ENCODE results near the gene IL20RA.

The IL20RA gene

GRCh38 chr6:137036566-137037300, 8.0 kb downstream of the IL20RA start:
- DNase-seq (ENCODE audit: low spot score in 2 of 2) (no peak), ATAC-seq (replicated peaks; ENCODE audit: extremely low read depth, poor library complexity, severe bottlenecking) (no peak)
- H3K27ac Mint-ChIP-seq (ENCODE audit: low read depth): no peak overlapping the region
- H3K27me3 Mint-ChIP-seq: peaks cover 92% of the 10 kb centered on the region
- H3K9me3 Mint-ChIP-seq: no peaks in the 10 kb centered on the region
- peaks cover 25% of the 10 kb centered on the region for H3K4me1 Mint-ChIP-seq
- peaks cover 5% of the 10 kb centered on the region for H3K36me3 Mint-ChIP-seq (ENCODE audit: insufficient read depth)
- H3K4me3 Mint-ChIP-seq: no peak overlapping the region

GRCh38 chr6:137033828-137034227, 10.9 kb downstream of the IL20RA start:
- peak overlapping the region; percentile 63 for H3K4me3 Mint-ChIP-seq
- H3K27me3 Mint-ChIP-seq: peaks cover 92% of the 10 kb centered on the region
- H3K27ac Mint-ChIP-seq (ENCODE audit: low read depth): peak overlapping the region; percentile 68
- DNase-seq (ENCODE audit: low spot score in 2 of 2) (peak in 1 of 2 donors; percentile 66), ATAC-seq (replicated peaks; ENCODE audit: extremely low read depth, poor library complexity, severe bottlenecking) (peak; percentile 100)
- no peaks in the 10 kb centered on the region for H3K9me3 Mint-ChIP-seq
- peaks cover 6% of the 10 kb centered on the region for H3K36me3 Mint-ChIP-seq (ENCODE audit: insufficient read depth)
- H3K4me1 Mint-ChIP-seq: peaks cover 25% of the 10 kb centered on the region

- H3K4me3 Mint-ChIP-seq: no peak overlapping the region
- DNase-seq (ENCODE audit: low spot score in 2 of 2) (no peak), ATAC-seq (replicated peaks; ENCODE audit: extremely low read depth, poor library complexity, severe bottlenecking) (no peak)
- H3K36me3 Mint-ChIP-seq (ENCODE audit: insufficient read depth): peaks cover 8% of the 10 kb centered on the region
- H3K27me3 Mint-ChIP-seq: peaks cover 92% of the 10 kb centered on the region
- H3K27ac Mint-ChIP-seq (ENCODE audit: low read depth): no peak overlapping the region
- no peaks in the 10 kb centered on the region for H3K9me3 Mint-ChIP-seq
- peaks cover 19% of the 10 kb centered on the region for H3K4me1 Mint-ChIP-seq
Observed at GRCh38 chr6:137031122-137031521, 13.6 kb downstream of the IL20RA start.

GRCh38 chr6:137028912-137029311, 15.9 kb downstream of the IL20RA start:
- Mint-ChIP-seq H3K36me3 (ENCODE audit: insufficient read depth) (peaks cover 6% of the 10 kb centered on the region), H3K27ac (ENCODE audit: low read depth) (no peak overlapping the region), H3K27me3 (peaks cover 91% of the 10 kb centered on the region), H3K4me1 (peaks cover 14% of the 10 kb centered on the region), H3K4me3 (no peak overlapping the region), H3K9me3 (no peaks in the 10 kb centered on the region)
- DNase-seq (ENCODE audit: low spot score in 2 of 2) (no peak), ATAC-seq (replicated peaks; ENCODE audit: extremely low read depth, poor library complexity, severe bottlenecking) (no peak)

GRCh38 chr6:137025786-137026730, 18.7 kb downstream of the IL20RA start:
- Mint-ChIP-seq H3K4me1 (no peaks in the 10 kb centered on the region), H3K9me3 (no peaks in the 10 kb centered on the region), H3K27me3 (peaks cover 90% of the 10 kb centered on the region), H3K36me3 (ENCODE audit: insufficient read depth) (peaks cover 2% of the 10 kb centered on the region), H3K27ac (ENCODE audit: low read depth) (no peak overlapping the region), H3K4me3 (no peak overlapping the region)
- no peak for DNase-seq (ENCODE audit: low spot score in 2 of 2)
- ATAC-seq (replicated peaks; ENCODE audit: extremely low read depth, poor library complexity, severe bottlenecking): peak; percentile 14

- no peak for DNase-seq (ENCODE audit: low spot score in 2 of 2)
- no peak overlapping the region for H3K27ac Mint-ChIP-seq (ENCODE audit: low read depth)
- no peaks in the 10 kb centered on the region for H3K9me3 Mint-ChIP-seq
- H3K4me1 Mint-ChIP-seq: no peaks in the 10 kb centered on the region
- H3K27me3 Mint-ChIP-seq: peaks cover 90% of the 10 kb centered on the region
- no peak overlapping the region for H3K4me3 Mint-ChIP-seq
- peaks cover 2% of the 10 kb centered on the region for H3K36me3 Mint-ChIP-seq (ENCODE audit: insufficient read depth)
- ATAC-seq (replicated peaks; ENCODE audit: extremely low read depth, poor library complexity, severe bottlenecking): no peak
Observed at GRCh38 chr6:137024237-137024990, 20.4 kb downstream of the IL20RA start.

GRCh38 chr6:137020776-137021175, 24.0 kb downstream of the IL20RA start:
- ATAC-seq (replicated peaks; ENCODE audit: extremely low read depth, poor library complexity, severe bottlenecking): no peak
- H3K4me3 Mint-ChIP-seq: no peak overlapping the region
- H3K9me3 Mint-ChIP-seq: no peaks in the 10 kb centered on the region
- no peak overlapping the region for H3K27ac Mint-ChIP-seq (ENCODE audit: low read depth)
- H3K27me3 Mint-ChIP-seq: peaks cover 92% of the 10 kb centered on the region
- H3K4me1 Mint-ChIP-seq: no peaks in the 10 kb centered on the region
- DNase-seq (ENCODE audit: low spot score in 2 of 2): no peak
- no peaks in the 10 kb centered on the region for H3K36me3 Mint-ChIP-seq (ENCODE audit: insufficient read depth)

GRCh38 chr6:137019476-137020272, 25.1 kb downstream of the IL20RA start:
- Mint-ChIP-seq H3K27me3 (peaks cover 92% of the 10 kb centered on the region), H3K9me3 (no peaks in the 10 kb centered on the region), H3K4me1 (no peaks in the 10 kb centered on the region), H3K36me3 (ENCODE audit: insufficient read depth) (no peaks in the 10 kb centered on the region), H3K27ac (ENCODE audit: low read depth) (no peak overlapping the region), H3K4me3 (no peak overlapping the region)
- DNase-seq (ENCODE audit: low spot score in 2 of 2) (no peak), ATAC-seq (replicated peaks; ENCODE audit: extremely low read depth, poor library complexity, severe bottlenecking) (no peak)

- no peak overlapping the region for H3K4me3 Mint-ChIP-seq
- DNase-seq (ENCODE audit: low spot score in 2 of 2): no peak
- H3K27ac Mint-ChIP-seq (ENCODE audit: low read depth): no peak overlapping the region
- peaks cover 95% of the 10 kb centered on the region for H3K27me3 Mint-ChIP-seq
- no peaks in the 10 kb centered on the region for H3K9me3 Mint-ChIP-seq
- H3K36me3 Mint-ChIP-seq (ENCODE audit: insufficient read depth): no peaks in the 10 kb centered on the region
- no peak for ATAC-seq (replicated peaks; ENCODE audit: extremely low read depth, poor library complexity, severe bottlenecking)
- H3K4me1 Mint-ChIP-seq: no peaks in the 10 kb centered on the region
Observed at GRCh38 chr6:137017081-137017480, 27.7 kb downstream of the IL20RA start.

- DNase-seq (ENCODE audit: low spot score in 2 of 2) (no peak), ATAC-seq (replicated peaks; ENCODE audit: extremely low read depth, poor library complexity, severe bottlenecking) (no peak)
- H3K4me3 Mint-ChIP-seq: no peak overlapping the region
- H3K36me3 Mint-ChIP-seq (ENCODE audit: insufficient read depth): no peaks in the 10 kb centered on the region
- H3K27me3 Mint-ChIP-seq: peaks cover 95% of the 10 kb centered on the region
- no peaks in the 10 kb centered on the region for H3K4me1 Mint-ChIP-seq
- no peak overlapping the region for H3K27ac Mint-ChIP-seq (ENCODE audit: low read depth)
- H3K9me3 Mint-ChIP-seq: no peaks in the 10 kb centered on the region
Observed at GRCh38 chr6:137016356-137016755, 28.4 kb downstream of the IL20RA start.

GRCh38 chr6:137015943-137016342, 28.8 kb downstream of the IL20RA start:
- no peaks in the 10 kb centered on the region for H3K36me3 Mint-ChIP-seq (ENCODE audit: insufficient read depth)
- peaks cover 96% of the 10 kb centered on the region for H3K27me3 Mint-ChIP-seq
- no peak overlapping the region for H3K27ac Mint-ChIP-seq (ENCODE audit: low read depth)
- H3K4me3 Mint-ChIP-seq: no peak overlapping the region
- no peaks in the 10 kb centered on the region for H3K9me3 Mint-ChIP-seq
- DNase-seq (ENCODE audit: low spot score in 2 of 2): no peak
- ATAC-seq (replicated peaks; ENCODE audit: extremely low read depth, poor library complexity, severe bottlenecking): no peak
- H3K4me1 Mint-ChIP-seq: no peaks in the 10 kb centered on the region

Measured in central memory CD8-positive, alpha-beta T cell (primary cell).